GM18502 (cell line): Measurements from ENCODE around the gene CRISP1.
"Not testable (repeated sequence)": the region's sequence is repeated elsewhere in the genome, so short reads cannot be mapped to it uniquely, and the experiment has no call there.

Experiments
- ATAC-seq: cut with Tn5 transposase; IDR thresholded peaks from one replicate; pipeline ENCODE4 v1.9.1; 2021; ENCODE audit warnings: mild to moderate bottlenecking; ENCODE audit not compliant: unreplicated experiment, poor library complexity

Gene CRISP1, protein sequence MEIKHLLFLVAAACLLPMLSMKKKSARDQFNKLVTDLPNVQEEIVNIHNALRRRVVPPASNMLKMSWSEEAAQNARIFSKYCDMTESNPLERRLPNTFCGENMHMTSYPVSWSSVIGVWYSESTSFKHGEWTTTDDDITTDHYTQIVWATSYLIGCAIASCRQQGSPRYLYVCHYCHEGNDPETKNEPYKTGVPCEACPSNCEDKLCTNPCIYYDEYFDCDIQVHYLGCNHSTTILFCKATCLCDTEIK

DNA sequence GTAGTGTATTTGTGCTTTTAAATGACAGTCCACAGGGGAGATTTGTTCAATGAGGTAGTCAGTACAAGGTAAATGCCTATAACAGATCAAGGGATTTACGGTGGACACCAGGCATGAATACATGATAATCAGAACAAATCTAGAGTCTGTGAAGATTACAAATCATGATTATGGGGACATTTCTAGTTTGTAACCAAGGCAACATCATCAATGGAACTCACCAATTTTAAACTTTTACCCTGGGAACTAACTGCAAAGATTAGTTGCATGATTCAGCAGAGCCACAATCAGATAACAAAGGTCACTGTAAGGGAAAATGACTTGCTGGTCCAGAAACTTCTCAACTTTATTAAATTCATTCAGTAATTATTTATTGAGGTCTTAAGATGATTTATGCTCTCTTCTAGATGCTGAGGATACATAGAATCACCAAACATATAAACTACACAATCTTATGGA, at the start of gene CRISP1:
TSS of gene CRISP1 (minus strand) at position 51 of the 459 bp plus-strand sequence. CDS start 9,135 bp downstream, outside the sequence.
- no peak for ATAC-seq

DNA sequence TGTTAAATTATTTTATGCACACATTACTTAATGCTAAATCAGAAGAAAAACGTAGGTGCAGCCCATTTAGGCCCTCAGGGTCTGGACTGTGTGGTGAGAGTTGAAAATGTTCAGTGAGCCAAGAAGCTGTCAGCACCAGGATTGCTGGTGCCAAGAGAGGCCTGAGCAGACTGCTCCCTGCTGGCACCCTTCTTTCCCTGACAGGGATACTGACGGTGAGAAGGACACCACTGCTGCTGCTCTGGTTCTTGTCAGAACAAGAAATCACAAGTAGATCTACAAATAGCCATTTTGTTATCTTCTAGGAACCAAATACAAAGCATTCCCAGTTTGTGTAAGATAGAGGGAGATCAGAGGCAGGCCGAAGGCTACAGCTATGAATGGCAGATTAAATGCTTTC, 48.7 kb upstream of the CRISP1 start:
- no peak for ATAC-seq

DNA sequence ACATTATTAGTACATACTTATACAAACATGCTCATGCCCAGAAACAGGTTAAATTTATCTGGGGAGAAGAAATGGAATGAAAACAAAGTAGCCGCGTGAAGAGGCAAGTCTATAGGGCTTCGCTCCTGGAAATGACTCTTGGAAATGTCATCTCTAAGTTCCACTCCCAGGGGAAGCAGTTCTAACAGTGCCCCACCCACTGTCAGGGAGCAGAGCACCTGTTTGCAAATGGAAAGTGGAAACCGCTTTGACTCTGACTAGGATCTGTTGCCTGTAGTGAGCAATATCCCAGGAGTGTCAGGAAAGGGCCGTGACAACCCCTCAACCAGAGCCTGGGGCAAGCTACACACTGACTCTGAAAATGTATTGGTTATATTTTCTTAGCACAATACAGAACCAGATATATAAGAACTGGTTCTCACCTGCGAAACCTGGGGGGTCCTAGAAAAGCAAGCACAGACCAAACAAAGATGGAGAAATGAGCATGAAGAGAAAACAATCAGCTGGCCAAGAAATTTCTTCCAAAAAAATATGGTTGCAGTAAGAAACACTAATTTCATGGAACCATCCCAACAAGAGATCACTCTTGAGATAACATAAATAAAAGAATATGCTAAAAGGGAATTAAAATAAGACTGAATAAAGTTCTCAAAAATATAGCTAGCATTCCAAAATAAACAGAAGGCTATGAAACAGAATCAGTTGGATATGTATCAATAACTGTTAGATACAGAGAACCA, 47.5 kb upstream of the CRISP1 start:
- no peak for ATAC-seq

DNA sequence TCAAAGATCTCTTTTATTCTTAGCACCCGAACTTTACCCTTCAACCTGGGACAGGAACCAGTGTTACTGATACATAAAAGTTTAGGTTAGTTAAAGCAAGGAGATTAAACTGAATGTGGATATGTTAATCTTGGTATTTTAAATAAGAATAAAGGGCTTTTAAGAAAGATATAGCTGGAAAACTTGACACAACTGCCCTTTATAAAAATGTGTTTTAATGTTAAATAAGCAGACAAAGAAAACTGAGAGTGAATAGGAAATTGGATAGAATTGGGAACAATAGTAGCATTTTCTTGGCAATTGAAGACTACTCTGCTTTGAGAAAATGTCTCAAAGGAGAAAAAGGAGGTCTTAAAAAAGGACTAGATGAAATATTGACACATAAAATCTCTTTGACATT, 45.9 kb upstream of the CRISP1 start:
- ATAC-seq = no peak

DNA sequence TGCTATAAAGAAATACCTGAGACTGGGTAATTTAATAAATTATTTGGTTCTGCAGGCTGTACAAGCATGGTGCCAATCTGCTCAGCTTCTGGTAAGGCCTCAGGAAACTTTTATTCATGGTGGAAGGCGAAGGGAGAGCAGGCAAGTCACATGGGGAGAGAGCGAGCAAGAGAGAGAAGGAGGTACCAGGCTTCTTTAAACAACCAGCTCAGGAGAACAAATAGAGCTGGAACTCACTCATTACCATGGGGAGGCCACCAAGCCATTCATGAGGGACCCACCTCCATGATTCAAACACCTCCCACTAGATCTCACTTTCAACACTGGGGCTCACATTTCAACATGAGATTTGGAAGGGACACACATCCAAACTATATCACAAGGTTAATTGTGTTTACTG, 44.9 kb upstream of the CRISP1 start:
- ATAC-seq = no peak

DNA sequence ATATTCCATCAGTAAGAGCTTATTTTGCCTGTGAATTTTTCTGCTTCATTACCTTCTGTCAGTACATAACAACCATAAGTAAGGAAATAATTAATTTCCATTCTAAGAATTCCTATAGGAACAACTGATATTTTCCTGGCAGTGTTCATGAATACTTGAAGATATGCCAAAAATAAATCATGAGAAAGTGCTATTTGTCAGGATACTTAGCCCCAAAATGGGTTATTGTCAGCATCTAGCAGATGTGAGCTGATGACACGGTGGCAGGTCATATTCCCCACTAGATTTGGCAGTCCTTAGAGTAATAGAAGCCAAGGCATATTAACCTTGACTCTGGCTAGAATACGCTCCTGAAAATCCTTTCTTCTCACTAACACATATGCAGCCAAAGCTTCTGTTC, 43.2 kb upstream of the CRISP1 start:
- no peak for ATAC-seq

DNA sequence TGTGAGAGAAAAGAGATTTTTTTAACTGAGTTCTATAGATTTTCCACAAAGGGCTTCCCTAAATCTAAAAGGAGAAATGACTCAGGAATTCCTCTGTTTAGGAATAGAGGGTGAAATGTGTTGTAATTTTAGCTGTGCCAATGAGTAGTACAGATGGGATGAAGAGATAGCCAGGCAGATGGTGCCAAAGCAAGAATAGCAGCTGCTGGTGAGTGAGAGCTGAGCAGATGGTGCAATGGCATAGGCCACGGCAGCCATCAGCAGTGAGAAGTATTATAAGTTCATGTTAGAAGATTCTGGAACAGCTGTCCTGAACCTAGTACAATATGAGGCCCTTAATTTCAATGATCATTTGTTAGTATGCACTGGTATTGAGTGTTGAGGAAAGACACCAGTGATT, 40.2 kb upstream of the CRISP1 start:
- ATAC-seq = no peak

DNA sequence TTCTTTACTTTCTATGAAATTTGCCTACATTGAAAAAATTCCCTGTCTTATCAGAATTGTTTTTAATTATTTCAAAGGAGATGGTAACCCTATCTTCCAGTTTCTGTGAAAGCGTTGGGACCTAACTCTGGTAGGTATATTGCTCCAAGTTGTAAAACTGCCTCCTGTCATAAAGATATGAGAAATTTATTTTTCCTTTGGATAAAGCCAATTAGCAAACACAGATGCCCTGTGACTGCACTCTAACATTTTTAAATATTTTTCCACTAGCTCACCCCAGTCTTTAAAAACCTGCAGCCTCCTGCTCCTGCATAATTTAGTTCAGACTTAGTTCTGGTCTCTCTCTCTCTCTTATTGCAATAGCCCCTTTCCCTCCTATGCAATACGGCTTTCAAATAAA, 39.0 kb upstream of the CRISP1 start:
- ATAC-seq = no peak

DNA sequence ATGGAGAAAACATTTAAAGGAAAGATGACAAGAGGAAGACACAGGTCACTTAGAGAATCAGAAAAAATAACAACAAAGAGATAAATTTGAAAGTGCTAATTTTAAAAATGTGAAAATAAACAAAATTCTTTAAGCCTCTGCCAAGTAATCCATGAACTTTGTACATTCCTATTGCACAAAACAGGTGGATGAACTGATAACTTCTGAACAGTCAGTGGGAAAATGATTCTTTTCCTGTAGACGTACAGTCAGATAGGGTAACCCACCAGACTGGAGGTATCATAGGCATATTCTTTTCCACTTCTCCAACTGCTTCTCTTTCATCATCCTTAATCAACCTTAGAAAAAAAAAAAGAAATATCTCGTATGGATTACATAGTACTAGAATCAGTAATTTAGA, 36.5 kb upstream of the CRISP1 start:
- no peak for ATAC-seq

DNA sequence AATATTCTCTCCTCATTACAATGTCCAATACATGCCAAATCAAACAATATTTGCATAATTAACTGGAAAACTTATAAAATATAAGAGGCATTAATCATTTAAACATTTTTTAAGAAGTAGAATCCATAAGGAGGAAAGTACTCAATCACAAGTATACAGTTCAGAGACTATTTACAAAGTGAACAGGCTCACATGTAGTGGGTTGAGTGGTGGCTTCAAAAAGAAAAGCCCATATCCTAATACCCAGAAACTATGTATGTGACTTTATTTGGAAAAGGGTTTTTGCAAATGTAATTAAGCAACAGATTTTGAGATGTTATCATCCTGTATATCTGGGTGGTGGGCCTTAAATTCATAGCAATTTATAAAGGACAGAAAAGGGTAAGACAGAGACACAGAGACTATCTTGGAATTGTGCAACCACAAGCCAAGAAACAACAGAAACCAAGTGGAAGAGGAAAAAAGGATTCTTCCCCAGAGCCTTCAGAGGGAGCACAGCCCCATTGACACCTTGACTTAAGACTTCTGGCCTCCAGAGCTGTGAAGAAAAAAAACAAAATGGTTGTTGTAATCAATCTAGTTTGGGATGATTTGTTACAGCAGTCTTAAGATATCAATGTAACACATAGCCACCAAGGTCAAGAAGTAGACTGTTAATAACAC, 32.7 kb upstream of the CRISP1 start:
- ATAC-seq = no peak

DNA sequence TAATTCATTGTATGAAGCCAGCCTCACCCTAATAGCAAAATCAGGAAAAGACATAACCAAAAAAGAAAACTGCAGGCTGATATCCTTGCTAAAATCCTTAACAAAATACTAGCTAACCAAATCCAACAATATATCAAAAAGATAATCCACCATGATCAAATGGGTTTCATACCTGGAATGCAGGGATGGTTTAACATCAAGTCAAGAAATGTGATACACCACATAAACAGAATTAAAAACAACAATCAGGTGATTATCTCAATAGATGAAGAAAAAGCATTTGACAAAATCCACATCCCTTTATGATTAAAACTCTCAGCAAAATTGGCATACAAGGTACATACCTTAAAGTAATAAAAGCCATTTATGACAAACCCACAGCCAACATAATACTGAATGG, 29.2 kb upstream of the CRISP1 start:
- not testable (repeated sequence) for ATAC-seq

DNA sequence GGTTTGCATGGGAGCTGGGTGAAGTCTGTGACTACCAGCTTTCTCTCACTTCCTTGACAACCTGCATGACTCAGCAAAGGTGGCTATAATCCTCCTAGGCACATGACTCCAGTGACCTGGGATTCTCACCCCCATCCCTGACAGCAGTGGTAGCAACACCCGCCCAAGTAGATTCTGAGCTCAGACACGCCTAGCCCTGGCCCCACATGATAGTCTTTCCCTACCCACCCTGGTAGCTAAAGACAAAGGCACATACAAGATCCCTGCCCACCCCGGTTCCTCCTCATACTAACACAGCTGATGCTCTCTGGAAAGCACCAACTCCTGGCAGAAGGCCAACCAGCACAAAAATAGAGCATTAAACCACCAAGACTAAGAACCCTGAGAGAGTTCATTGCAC, 25.9 kb upstream of the CRISP1 start:
- no peak for ATAC-seq

DNA sequence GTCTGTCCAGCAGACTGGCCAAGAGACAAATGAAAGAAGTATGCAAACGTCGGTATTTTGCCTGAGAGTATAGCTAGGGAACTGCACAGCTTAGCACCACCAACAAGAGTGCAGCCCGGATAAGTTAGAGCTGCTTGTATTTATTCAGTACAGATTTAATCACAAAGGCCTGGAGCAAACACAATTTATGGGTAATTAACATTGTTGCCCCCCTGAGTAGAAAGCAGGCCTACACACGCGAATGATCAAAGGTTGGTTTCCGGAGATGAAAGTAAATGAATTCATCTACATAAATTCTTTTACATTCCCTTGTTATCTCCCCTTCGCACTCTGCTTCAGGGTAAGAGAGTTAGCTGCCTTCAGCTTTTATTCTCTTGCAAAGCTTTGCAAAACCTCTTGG, 24.7 kb upstream of the CRISP1 start:
- no peak for ATAC-seq

DNA sequence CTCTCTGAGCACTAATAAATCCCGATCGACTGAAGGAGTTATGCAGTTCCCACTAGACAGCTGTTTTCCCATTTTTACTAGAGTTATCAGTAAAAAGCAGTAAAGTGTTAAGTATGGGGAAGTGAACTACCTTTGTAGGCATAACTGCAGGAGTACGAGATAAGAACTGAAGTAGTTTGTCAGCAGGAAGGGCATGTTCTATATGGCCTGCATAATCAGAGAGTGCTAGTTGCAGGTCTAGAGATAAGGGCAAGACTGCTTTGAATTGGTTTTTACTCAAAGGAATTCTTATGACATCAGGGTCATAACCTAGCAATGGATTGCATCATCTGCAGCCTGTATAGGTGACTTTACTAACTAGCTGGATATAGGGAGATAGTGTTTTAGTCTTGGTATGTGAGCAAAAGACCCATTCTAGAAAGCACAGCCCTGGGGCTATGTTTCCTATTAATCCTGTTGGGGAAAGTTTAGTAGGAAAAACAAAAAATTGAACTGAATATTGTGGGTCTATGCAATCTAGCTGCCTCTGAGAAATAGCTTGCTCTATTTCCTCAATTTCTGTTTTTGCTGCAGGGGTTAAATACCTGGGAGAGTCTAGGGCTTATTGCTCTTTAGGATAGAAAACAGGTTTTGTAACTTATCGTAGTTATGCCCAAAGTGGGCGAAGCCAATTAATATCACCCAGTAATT, 22.6 kb upstream of the CRISP1 start:
- ATAC-seq = no peak

DNA sequence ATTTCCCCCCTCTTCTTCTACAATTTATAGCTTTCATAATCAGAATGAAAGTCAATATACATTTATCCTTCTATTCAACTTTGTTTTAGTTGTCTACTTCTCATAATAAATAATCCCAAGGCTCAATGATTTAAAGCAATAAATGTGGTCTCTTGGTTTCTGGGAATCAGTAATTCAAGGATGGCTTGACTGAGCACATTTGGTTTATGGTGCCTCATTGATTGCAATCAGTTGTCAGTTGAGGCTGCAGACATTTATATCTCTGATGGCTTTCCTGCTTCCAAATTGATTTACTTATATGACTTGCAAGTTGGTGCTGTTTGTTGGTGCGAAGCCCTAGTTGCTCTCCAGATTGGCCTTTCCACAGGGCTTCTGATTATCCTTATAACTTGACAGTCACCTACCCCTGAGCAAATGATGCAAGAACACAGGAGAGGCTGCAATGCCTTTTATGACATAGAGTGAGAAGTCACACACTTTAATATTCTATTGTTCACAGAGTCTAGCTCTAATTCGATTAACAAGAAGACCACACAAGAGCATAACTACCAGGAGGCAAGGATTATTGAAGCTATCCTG, 2.7 kb upstream of the CRISP1 start:
- ATAC-seq = no peak

DNA sequence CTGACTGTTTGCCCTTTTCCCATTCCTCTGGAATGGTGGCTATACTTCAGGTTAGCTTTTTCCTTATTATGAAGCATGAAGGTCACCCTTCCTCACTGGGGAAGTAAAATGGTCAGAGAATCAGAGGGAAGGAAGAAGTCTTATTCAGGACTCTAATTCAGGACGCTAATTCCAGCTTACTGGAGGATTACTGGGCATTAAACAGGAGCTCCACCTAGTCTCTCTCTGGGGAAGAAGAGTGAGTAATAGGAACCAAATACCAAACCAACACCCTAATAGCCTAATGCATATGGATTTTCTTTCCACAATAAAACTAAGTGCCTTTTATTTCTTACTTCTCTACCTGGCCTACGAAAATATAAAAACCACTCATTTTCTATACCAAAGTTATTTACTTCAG, 10.1 kb downstream of the CRISP1 start:
- no peak for ATAC-seq

DNA sequence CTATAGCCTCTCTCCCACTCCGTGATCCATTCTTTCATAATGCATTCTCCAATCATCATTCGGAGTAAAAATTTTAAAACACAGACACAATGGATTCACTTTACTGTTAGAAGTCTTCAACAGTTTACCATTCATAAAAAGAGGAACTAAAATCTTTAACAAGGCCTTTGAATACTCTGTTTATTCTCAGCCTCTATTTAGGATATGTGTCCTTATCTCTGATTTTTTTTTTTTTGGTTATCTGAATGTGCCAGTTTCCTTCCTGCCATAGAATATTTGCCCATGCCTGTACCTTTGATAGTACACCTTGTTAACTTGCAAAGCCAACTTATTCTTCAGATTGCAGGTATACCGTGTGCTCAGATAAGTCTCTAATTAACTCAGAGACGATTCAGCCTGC, 11.1 kb downstream of the CRISP1 start:
- ATAC-seq = no peak

DNA sequence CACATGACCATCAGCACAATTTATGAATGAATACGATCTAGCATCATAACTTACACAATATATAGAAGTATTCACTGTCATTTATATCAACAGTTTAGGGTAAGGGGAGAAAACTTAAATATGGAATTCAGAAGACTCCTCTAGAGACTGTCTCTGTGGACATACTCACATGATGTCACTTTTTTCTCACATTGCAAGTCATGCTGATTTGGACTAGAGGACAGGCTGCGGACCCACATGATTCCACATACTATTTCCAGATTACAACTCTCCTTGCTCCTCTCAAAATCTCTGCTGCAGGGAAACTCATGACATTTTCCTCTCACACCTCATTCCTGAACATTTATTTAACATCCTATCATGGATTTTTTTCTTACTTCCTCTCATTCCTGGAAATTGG, 13.4 kb downstream of the CRISP1 start:
- ATAC-seq = no peak

DNA sequence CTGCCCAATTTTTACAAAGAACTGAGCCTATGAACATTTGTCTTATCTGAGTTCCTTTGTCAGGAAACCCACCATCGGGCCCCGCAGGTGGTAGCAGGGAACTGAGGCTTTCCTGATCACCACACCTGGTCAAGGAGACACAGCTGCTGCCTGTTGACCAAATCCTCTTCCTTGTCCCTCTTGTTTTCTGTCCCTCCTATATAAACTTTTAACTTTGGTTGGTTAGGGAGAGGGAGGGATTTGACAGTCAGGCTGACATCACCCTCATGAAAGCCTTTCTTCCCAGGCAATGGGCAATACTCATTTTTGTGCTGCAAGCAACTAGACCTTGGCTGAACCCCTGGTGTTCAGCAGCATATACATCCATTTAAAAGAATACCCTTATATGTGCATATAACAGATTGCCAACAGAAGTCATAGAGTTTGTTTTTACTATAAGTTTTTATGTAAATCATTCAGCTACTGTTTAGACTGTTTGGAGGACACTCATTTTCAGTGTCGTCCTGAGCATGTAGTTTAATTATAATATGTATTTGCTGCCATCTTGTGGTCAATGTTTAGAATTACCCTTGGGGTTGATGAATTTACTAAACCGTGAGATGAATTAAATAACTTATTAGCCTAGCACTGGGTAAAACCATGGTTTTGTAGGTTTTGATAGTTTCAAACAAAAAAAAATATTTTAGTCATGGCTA, 17.0 kb downstream of the CRISP1 start:
- ATAC-seq = peak; percentile 89

DNA sequence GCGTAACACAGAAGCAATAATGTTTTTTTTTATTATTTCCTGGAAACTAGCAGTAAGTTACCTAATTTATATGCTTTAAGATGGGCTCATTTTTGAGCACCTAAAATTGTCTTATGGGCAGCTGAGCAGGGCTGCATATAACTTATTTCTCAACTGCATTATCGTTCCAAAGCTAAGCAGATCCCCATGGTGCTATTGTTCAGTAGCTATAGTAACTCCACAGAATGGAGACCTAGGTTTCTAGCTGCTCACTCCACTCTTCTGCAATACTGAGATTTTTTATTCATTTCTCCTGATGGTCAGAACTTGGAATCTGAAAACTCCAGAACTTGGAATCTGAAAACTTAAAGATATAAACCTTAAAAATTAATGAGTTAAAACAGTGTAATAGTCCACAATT, 18.7 kb downstream of the CRISP1 start:
- ATAC-seq = no peak
